Dendritic cell treated with granulocyte-macrophage colony-stimulating factor and Interleukin-4, amounts not matched to agents 40 ng/mL and 50 ng/mL, for 4 days (primary cell): ENCODE results near the gene RPS19.
A peak's percentile ranks its signal among the peaks of the same experiment; 100 is the strongest.

ENCODE experiments used
- H3K27ac Mint-ChIP-seq: one replicate; pipeline ENCODE4 v1.8.0; 2022; ENCODE audit warnings: mild to moderate bottlenecking, mixed read lengths
- H3K27me3 Mint-ChIP-seq: one replicate; pipeline ENCODE4 v1.8.0; 2022; ENCODE audit warnings: mild to moderate bottlenecking, mixed read lengths
- H3K36me3 Mint-ChIP-seq: one replicate; pipeline ENCODE4 v1.8.0; 2022; ENCODE audit warnings: low read depth, mixed read lengths
- H3K4me1 Mint-ChIP-seq: one replicate; pipeline ENCODE4 v1.8.0; 2022; ENCODE audit warnings: low read depth, mixed read lengths
- H3K4me3 Mint-ChIP-seq: one replicate; pipeline ENCODE4 v1.8.0; 2022; ENCODE audit warnings: mild to moderate bottlenecking, moderate library complexity, mixed read lengths
- H3K9me3 Mint-ChIP-seq: one replicate; pipeline ENCODE4 v1.8.0; 2022; ENCODE audit warnings: mixed read lengths
- intact Hi-C: fragments of 100-400 bp; cut with micrococcal nuclease; formaldehyde crosslinking; loops from one replicate; pipeline ENCODE4 v1.15.0; 2022

The RPS19 gene

GRCh38 chr19:41877916-41878905, 18.2 kb downstream of the RPS19 start:
- Mint-ChIP-seq H3K4me3 (peak overlapping the region; percentile 2), H3K4me1 (peaks cover 51% of the 10 kb centered on the region), H3K9me3 (no peaks in the 10 kb centered on the region), H3K36me3 (no peaks in the 10 kb centered on the region), H3K27me3 (no peaks in the 10 kb centered on the region), H3K27ac (peak overlapping the region; percentile 73)
- intact Hi-C loops: no loop called here

- Mint-ChIP-seq H3K36me3 (peaks cover 6% of the 10 kb centered on the region), H3K4me1 (peaks cover 48% of the 10 kb centered on the region), H3K27ac (peak overlapping the region; percentile 73), H3K9me3 (no peaks in the 10 kb centered on the region), H3K27me3 (no peaks in the 10 kb centered on the region), H3K4me3 (no peak overlapping the region)
- intact Hi-C loops: no loop called here
These were observed 19.0 kb downstream of the RPS19 start for GRCh38 chr19:41879080-41879479.

- no peaks in the 10 kb centered on the region for H3K9me3 Mint-ChIP-seq
- H3K4me3 Mint-ChIP-seq: no peak overlapping the region
- H3K27me3 Mint-ChIP-seq: no peaks in the 10 kb centered on the region
- H3K36me3 Mint-ChIP-seq: peaks cover 8% of the 10 kb centered on the region
- intact Hi-C loops: no loop called here
- H3K4me1 Mint-ChIP-seq: peaks cover 53% of the 10 kb centered on the region
- peak overlapping the region; percentile 47 for H3K27ac Mint-ChIP-seq
These were observed 19.7 kb downstream of the RPS19 start for GRCh38 chr19:41879670-41880328.

- Mint-ChIP-seq H3K27ac (peak overlapping the region; percentile 47), H3K27me3 (no peaks in the 10 kb centered on the region), H3K4me1 (peaks cover 58% of the 10 kb centered on the region), H3K4me3 (no peak overlapping the region), H3K9me3 (no peaks in the 10 kb centered on the region), H3K36me3 (peaks cover 12% of the 10 kb centered on the region)
- intact Hi-C loops: no loop called here
These were observed 20.3 kb downstream of the RPS19 start for GRCh38 chr19:41880329-41880708.

GRCh38 chr19:41882568-41883462, 22.8 kb downstream of the RPS19 start, which contains the start of gene ARHGEF1:
Gene ARHGEF1 (plus strand): TSS chr19:41883184. CDS start chr19:41888083, 4,899 bp downstream.
- Mint-ChIP-seq H3K4me1 (peaks cover 63% of the 10 kb centered on the region), H3K27me3 (no peaks in the 10 kb centered on the region), H3K9me3 (no peaks in the 10 kb centered on the region), H3K4me3 (peak within 1 kb of the TSS; percentile 76), H3K27ac (peak within 1 kb of the TSS; percentile 74), H3K36me3 (peaks cover 35% of the 10 kb centered on the region)
- intact Hi-C loops: no loop called here

GRCh38 chr19:41883463-41883820, 23.4 kb downstream of the RPS19 start:
- H3K36me3 Mint-ChIP-seq: peaks cover 42% of the 10 kb centered on the region
- peaks cover 61% of the 10 kb centered on the region for H3K4me1 Mint-ChIP-seq
- intact Hi-C loops: no loop called here
- H3K27ac Mint-ChIP-seq: peak overlapping the region; percentile 74
- H3K4me3 Mint-ChIP-seq: peak overlapping the region; percentile 76
- H3K9me3 Mint-ChIP-seq: no peaks in the 10 kb centered on the region
- no peaks in the 10 kb centered on the region for H3K27me3 Mint-ChIP-seq

GRCh38 chr19:41883821-41884733, 24.0 kb downstream of the RPS19 start:
- peak overlapping the region; percentile 74 for H3K27ac Mint-ChIP-seq

GRCh38 chr19:41886761-41887710, 27.0 kb downstream of the RPS19 start:
- Mint-ChIP-seq H3K27ac (peak overlapping the region; percentile 24), H3K4me1 (peaks cover 49% of the 10 kb centered on the region), H3K9me3 (no peaks in the 10 kb centered on the region), H3K4me3 (peak overlapping the region; percentile 4), H3K36me3 (peaks cover 76% of the 10 kb centered on the region), H3K27me3 (no peaks in the 10 kb centered on the region)
- intact Hi-C loops: no loop called here

More at GRCh38 chr19:41883821-41884733, 24.0 kb downstream of the RPS19 start:
- peak overlapping the region; percentile 76 for H3K4me3 Mint-ChIP-seq
- intact Hi-C loops: no loop called here
- no peaks in the 10 kb centered on the region for H3K27me3 Mint-ChIP-seq
- peaks cover 58% of the 10 kb centered on the region for H3K4me1 Mint-ChIP-seq
- no peaks in the 10 kb centered on the region for H3K9me3 Mint-ChIP-seq
- H3K36me3 Mint-ChIP-seq: peaks cover 48% of the 10 kb centered on the region

- H3K4me3 Mint-ChIP-seq: no peak overlapping the region
- intact Hi-C loops: no loop called here
- peaks cover 84% of the 10 kb centered on the region for H3K36me3 Mint-ChIP-seq
- peaks cover 41% of the 10 kb centered on the region for H3K4me1 Mint-ChIP-seq
- H3K27ac Mint-ChIP-seq: peak overlapping the region; percentile 26
- no peaks in the 10 kb centered on the region for H3K27me3 Mint-ChIP-seq
- no peaks in the 10 kb centered on the region for H3K9me3 Mint-ChIP-seq
These were observed 27.8 kb downstream of the RPS19 start for GRCh38 chr19:41887711-41888382.

- H3K9me3 Mint-ChIP-seq: no peaks in the 10 kb centered on the region
- peaks cover 41% of the 10 kb centered on the region for H3K4me1 Mint-ChIP-seq
- intact Hi-C loops: no loop called here
- peaks cover 88% of the 10 kb centered on the region for H3K36me3 Mint-ChIP-seq
- H3K4me3 Mint-ChIP-seq: no peak overlapping the region
- H3K27ac Mint-ChIP-seq: no peak overlapping the region
- no peaks in the 10 kb centered on the region for H3K27me3 Mint-ChIP-seq
These were observed 28.9 kb downstream of the RPS19 start for GRCh38 chr19:41888926-41889325.

GRCh38 chr19:41889896-41890295, 29.8 kb downstream of the RPS19 start:
- intact Hi-C loops: no loop called here
- Mint-ChIP-seq H3K4me3 (no peak overlapping the region), H3K4me1 (peaks cover 36% of the 10 kb centered on the region), H3K36me3 (peaks cover 93% of the 10 kb centered on the region), H3K27ac (no peak overlapping the region), H3K27me3 (no peaks in the 10 kb centered on the region), H3K9me3 (no peaks in the 10 kb centered on the region)
